ENCODE results near the gene COQ2.

The COQ2 gene

GRCh38 chr4:83214079-83214478 lies 70.5 kb downstream of the COQ2 start:
- DNase-seq: no peak

Data from amniotic stem cell (primary cell).